Neuronal stem cell (in vitro differentiated cells): ENCODE results near the gene TXNDC11.

Experiments used
- DNase-seq: peaks from one replicate; pipeline ENCODE4 v3.0.0-alpha.2; 2013; ENCODE audit warnings: low spot score
- H2AFZ ChIP-seq: one replicate; pipeline ENCODE4 v1.6.1; 2013; ENCODE audit warnings: mild to moderate bottlenecking, low read length, inconsistent platforms
- H2AK5ac ChIP-seq: 2 replicates; pipeline ENCODE4 v1.6.1; 2013; ENCODE audit warnings: low read depth, mild to moderate bottlenecking, inconsistent platforms, low read length, moderate library complexity, mixed read lengths
- H2BK120ac ChIP-seq: 2 replicates; pipeline ENCODE4 v1.6.1; 2013; ENCODE audit warnings: low read depth, mild to moderate bottlenecking, inconsistent platforms, low read length, moderate library complexity, mixed read lengths
- H2BK12ac ChIP-seq: one replicate; pipeline ENCODE4 v1.6.1; 2013; ENCODE audit warnings: low read length, inconsistent platforms
- H2BK15ac ChIP-seq: 2 replicates; pipeline ENCODE4 v1.6.1; 2013; ENCODE audit warnings: mild to moderate bottlenecking, low read length, inconsistent platforms, mixed read lengths
- H2BK5ac ChIP-seq: one replicate; pipeline ENCODE4 v1.6.1; 2013; ENCODE audit warnings: inconsistent platforms, mild to moderate bottlenecking, low read length, moderate library complexity
- H3K14ac ChIP-seq: one replicate; pipeline ENCODE4 v1.6.1; 2013; ENCODE audit warnings: low read length, inconsistent platforms
- H3K18ac ChIP-seq: 2 replicates; pipeline ENCODE4 v1.6.1; 2013; ENCODE audit warnings: low read length, inconsistent platforms
- H3K23ac ChIP-seq: 2 replicates; pipeline ENCODE4 v1.6.1; 2013; ENCODE audit warnings: low read depth, mild to moderate bottlenecking, mixed read lengths, low read length, inconsistent platforms; ENCODE audit not compliant: poor library complexity
- H3K27ac ChIP-seq: replicated peaks from 3 replicates; pipeline ENCODE4 v1.5.1; 2013; ENCODE audit warnings: low read length, inconsistent platforms
- H3K27me3 ChIP-seq, 3 experiments: 2 replicates each; pipeline ENCODE4 v1.6.1; 2013; ENCODE audit warnings: low read length in 3 of 3, mild to moderate bottlenecking in 2 of 3, inconsistent platforms in 1 of 3, low read depth in 1 of 3, mixed read lengths in 1 of 3, moderate library complexity in 1 of 3; ENCODE audit not compliant: control insufficient read depth in 3 of 3, insufficient read depth in 3 of 3
- H3K36me3 ChIP-seq, 2 donors: replicated peaks in 1 of 2; 2 replicates each; pipeline ENCODE4 v1.6.1; 2013; ENCODE audit warnings: low read length in 2 of 2; ENCODE audit not compliant: control insufficient read depth in 2 of 2, insufficient read depth in 2 of 2
- H3K4ac ChIP-seq: 2 replicates; pipeline ENCODE4 v1.6.1; 2013; ENCODE audit warnings: inconsistent platforms, mild to moderate bottlenecking, low read length, moderate library complexity
- H3K4me1 ChIP-seq, 2 donors: 1 replicate in 1 of 2; 2 replicates in 1 of 2; pipeline ENCODE4 v1.6.1; 2013; ENCODE audit warnings: low read length in 2 of 2, low read depth in 1 of 2; ENCODE audit not compliant: control insufficient read depth in 2 of 2, insufficient read depth in 1 of 2
- H3K4me2 ChIP-seq: one replicate; pipeline ENCODE4 v1.6.1; 2013; ENCODE audit warnings: mild to moderate bottlenecking, low read length, inconsistent platforms; ENCODE audit not compliant: insufficient read depth, poor library complexity, severe bottlenecking
- H3K4me3 ChIP-seq, 2 donors: 2 replicates each; pipeline ENCODE4 v1.5.1; 2013; ENCODE audit warnings: low read length in 2 of 2, mild to moderate bottlenecking in 2 of 2, inconsistent platforms in 1 of 2, moderate library complexity in 1 of 2
- H3K79me1 ChIP-seq: one replicate; pipeline ENCODE4 v1.6.1; 2013; ENCODE audit warnings: low read depth, mild to moderate bottlenecking, inconsistent platforms, low read length, moderate library complexity
- H3K9ac ChIP-seq: one replicate; pipeline ENCODE4 v1.6.1; 2013; ENCODE audit warnings: mild to moderate bottlenecking, low read depth, low read length, inconsistent platforms; ENCODE audit not compliant: poor library complexity
- H3K9me3 ChIP-seq, 2 donors: replicated peaks in 1 of 2; 2 replicates each; pipeline versions ENCODE3 to v1.6.1; 2013; ENCODE audit warnings: low read length in 2 of 2, mild to moderate bottlenecking in 2 of 2, inconsistent platforms in 1 of 2, low read depth in 1 of 2, mixed read lengths in 1 of 2, moderate library complexity in 1 of 2; ENCODE audit not compliant: control insufficient read depth in 2 of 2, insufficient read depth in 1 of 2
- H4K8ac ChIP-seq: one replicate; pipeline ENCODE4 v1.6.1; 2013; ENCODE audit warnings: low read depth, mild to moderate bottlenecking, inconsistent platforms, low read length, moderate library complexity
- H4K91ac ChIP-seq: one replicate; pipeline ENCODE4 v1.6.1; 2013; ENCODE audit warnings: low read length, low read depth, mild to moderate bottlenecking, inconsistent platforms; ENCODE audit not compliant: poor library complexity
- WGBS, 2 donors: extraction: QIAGEN DNeasy Blood & Tissue Kit; methylation state at CpG; one replicate each; pipeline ENCODE4 v1.1.7; 2013; ENCODE audit warnings: missing lambda C conversion rate in 2 of 2, mixed read lengths in 1 of 2; ENCODE audit not compliant: insufficient read length in 2 of 2, insufficient replicate concordance in 1 of 2; ENCODE audit errors: extremely low coverage in 2 of 2; 5-methylcytosine and 5-hydroxymethylcytosine counted together

TXNDC11 gene

DNA sequence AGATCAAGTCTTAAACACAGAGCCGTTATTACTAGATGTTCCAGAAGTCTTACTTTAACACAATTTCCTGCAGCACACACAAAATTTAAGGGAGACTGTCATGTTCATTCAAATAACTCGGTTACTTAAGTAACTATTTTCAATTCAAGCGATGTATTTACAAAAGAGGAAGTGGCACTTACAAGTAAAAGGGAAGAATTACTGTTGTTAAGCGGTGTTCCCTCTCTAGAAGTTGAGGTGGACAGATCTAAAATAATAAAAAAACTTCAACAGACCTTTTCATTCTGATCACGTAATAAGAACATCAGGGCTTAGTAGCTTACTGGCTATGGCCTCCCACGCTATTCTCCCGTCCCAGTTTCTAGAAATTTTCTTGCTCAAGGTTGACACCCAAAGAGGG lies 26.2 kb upstream of the TXNDC11 start:
- Histone ChIP-seq H2BK5ac (no peak overlapping the region), H3K23ac (no peak overlapping the region), H2AK5ac (no peak overlapping the region), H3K27me3 (no peaks in the 10 kb centered on the region), H2BK12ac (no peak overlapping the region), H3K4ac (no peak overlapping the region), H4K91ac (no peak overlapping the region), H2BK15ac (no peak overlapping the region), H3K79me1 (no peaks in the 10 kb centered on the region), H3K4me1 (no peaks in the 10 kb centered on the region), H3K4me3 (no peak overlapping the region), H3K9ac (no peak overlapping the region), H3K14ac (no peak overlapping the region), H3K18ac (no peak overlapping the region), H3K27ac (no peak overlapping the region), H3K36me3 (peaks cover 30 to 95% of the 10 kb centered on the region in 2 donors), H2AFZ (no peak overlapping the region), H3K4me2 (no peak overlapping the region), H2BK120ac (no peak overlapping the region), H4K8ac (no peak overlapping the region), H3K9me3 (no peaks in the 10 kb centered on the region)
- no CpG with 5 or more reads among the region's 7 CpGs for WGBS, 2 donors
- DNase-seq, result no peak

DNA sequence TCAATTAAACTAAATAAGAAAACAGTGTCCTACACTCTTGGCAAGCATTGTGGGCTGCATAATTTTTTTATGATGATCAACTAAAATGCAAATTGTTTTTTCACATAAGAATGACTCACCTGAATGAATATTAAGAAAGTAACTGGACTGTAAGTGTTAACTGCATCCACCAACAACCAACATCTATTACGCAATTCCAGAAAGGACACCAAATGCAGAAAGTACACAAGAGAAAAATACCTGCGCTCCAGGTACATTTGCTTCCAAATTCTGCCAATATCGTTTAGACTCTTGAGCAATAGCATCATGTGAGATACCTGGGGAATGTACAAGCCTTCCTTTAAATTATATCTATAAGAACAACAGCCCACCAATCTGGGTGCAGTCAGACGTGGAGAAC lies 19.8 kb upstream of the TXNDC11 start:
- H2BK120ac ChIP-seq, result no peak overlapping the region
- H4K8ac ChIP-seq, result no peak overlapping the region
- H3K9ac ChIP-seq, result no peak overlapping the region
- no peak for DNase-seq
- no peak overlapping the region for H2BK12ac ChIP-seq
- H2BK15ac ChIP-seq, result no peak overlapping the region
- peaks cover 36 to 95% of the 10 kb centered on the region in 2 donors for H3K36me3 ChIP-seq
- no peaks in the 10 kb centered on the region for H3K79me1 ChIP-seq
- H4K91ac ChIP-seq, result no peak overlapping the region
- H3K14ac ChIP-seq, result no peak overlapping the region
- no peaks in the 10 kb centered on the region for H3K4me1 ChIP-seq
- no peak overlapping the region for H3K23ac ChIP-seq
- H3K27me3 ChIP-seq, result no peaks in the 10 kb centered on the region
- H3K4ac ChIP-seq, result no peak overlapping the region
- H3K4me2 ChIP-seq, result no peak overlapping the region
- H3K27ac ChIP-seq, result no peak overlapping the region
- no peak overlapping the region for H3K18ac ChIP-seq
- H3K4me3 ChIP-seq, result no peak overlapping the region
- WGBS, 2 donors, result no CpG with 5 or more reads among the region's 4 CpGs
- no peak overlapping the region for H2BK5ac ChIP-seq
- H2AFZ ChIP-seq, result no peak overlapping the region
- H2AK5ac ChIP-seq, result no peak overlapping the region
- H3K9me3 ChIP-seq, result no peaks in the 10 kb centered on the region

DNA sequence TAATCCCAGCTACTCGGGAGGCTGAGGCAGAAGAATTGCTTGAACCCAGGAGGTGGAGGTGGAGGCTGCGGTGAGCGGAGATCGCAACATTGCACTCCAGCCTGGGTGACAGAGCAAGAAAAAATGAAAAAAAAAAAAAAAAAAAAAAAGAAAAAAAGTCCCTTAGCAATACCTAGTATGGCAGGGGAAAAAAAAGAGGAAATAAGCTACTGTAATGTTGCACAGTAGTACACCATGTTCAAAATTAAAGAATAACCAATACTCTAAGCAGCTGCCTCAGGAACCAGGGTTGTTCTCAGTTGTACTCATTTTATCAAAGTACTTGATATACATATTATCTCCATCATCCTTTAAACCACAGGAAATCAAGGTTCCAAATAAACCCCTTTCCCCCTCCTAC lies 17.3 kb upstream of the TXNDC11 start:
- H3K18ac ChIP-seq, result no peak overlapping the region
- no peak overlapping the region for H3K27ac ChIP-seq
- no CpG with 5 or more reads among the region's 4 CpGs for WGBS, 2 donors
- no peak for DNase-seq
- no peak overlapping the region for H3K9ac ChIP-seq
- H3K79me1 ChIP-seq, result no peaks in the 10 kb centered on the region
- H2AK5ac ChIP-seq, result no peak overlapping the region
- H2BK12ac ChIP-seq, result no peak overlapping the region
- no peak overlapping the region for H3K4me3 ChIP-seq
- no peak overlapping the region for H3K4me2 ChIP-seq
- no peaks in the 10 kb centered on the region for H3K27me3 ChIP-seq
- H3K4me1 ChIP-seq, result no peaks in the 10 kb centered on the region
- H3K36me3 ChIP-seq, result peaks cover 39 to 92% of the 10 kb centered on the region in 2 donors
- no peak overlapping the region for H2BK120ac ChIP-seq
- H3K14ac ChIP-seq, result no peak overlapping the region
- no peak overlapping the region for H4K91ac ChIP-seq
- no peak overlapping the region for H2BK15ac ChIP-seq
- H3K4ac ChIP-seq, result no peak overlapping the region
- H3K23ac ChIP-seq, result no peak overlapping the region
- no peak overlapping the region for H4K8ac ChIP-seq
- H3K9me3 ChIP-seq, result no peaks in the 10 kb centered on the region
- no peak overlapping the region for H2AFZ ChIP-seq
- H2BK5ac ChIP-seq, result no peak overlapping the region

DNA sequence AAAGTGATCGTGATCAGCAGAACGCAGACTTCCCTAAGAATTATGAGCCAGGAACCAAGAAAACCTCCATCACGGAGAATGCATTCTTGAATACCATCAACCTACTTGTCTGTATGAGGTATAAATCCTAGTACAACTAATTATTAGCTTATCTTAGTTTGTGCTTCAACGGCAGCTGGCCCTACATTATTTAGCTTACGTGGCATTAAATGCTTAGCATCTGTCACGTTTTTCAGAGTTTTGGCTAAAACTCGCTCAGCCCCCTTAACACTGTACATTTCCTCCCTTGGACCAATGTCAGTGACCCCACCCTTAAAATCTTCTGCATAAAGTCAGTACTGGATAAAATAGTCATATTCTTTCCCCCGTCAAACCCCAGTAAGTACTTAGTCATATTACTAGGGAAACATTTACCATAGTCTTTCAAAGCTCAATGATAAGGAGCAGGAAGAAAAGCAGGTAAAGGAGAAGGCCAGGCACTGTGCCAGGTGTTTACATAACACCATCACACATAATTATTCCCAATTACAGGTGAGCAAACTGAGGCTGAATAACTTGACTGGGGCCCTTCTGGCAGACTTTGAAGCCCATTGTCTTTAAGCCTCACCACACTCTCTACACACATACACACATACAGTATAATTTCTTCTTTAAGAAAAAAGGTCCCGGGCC lies 16.6 kb upstream of the TXNDC11 start:
- H2BK120ac ChIP-seq, result no peak overlapping the region
- H2AK5ac ChIP-seq, result no peak overlapping the region
- H4K8ac ChIP-seq, result no peak overlapping the region
- no peak overlapping the region for H3K9ac ChIP-seq
- no peak overlapping the region for H3K4me2 ChIP-seq
- no peak overlapping the region for H2BK15ac ChIP-seq
- no peak overlapping the region for H3K4ac ChIP-seq
- H3K18ac ChIP-seq, result no peak overlapping the region
- no peak overlapping the region for H3K23ac ChIP-seq
- no peaks in the 10 kb centered on the region for H3K79me1 ChIP-seq
- H2AFZ ChIP-seq, result no peak overlapping the region
- no peaks in the 10 kb centered on the region for H3K27me3 ChIP-seq
- no peaks in the 10 kb centered on the region for H3K9me3 ChIP-seq
- H3K14ac ChIP-seq, result no peak overlapping the region
- no peak overlapping the region for H4K91ac ChIP-seq
- H2BK12ac ChIP-seq, result no peak overlapping the region
- no peaks in the 10 kb centered on the region for H3K4me1 ChIP-seq
- WGBS, 2 donors, result no CpG with 5 or more reads among the region's 9 CpGs
- no peak overlapping the region for H2BK5ac ChIP-seq
- DNase-seq, result no peak
- H3K27ac ChIP-seq, result no peak overlapping the region
- H3K36me3 ChIP-seq, result peaks cover 39 to 89% of the 10 kb centered on the region in 2 donors
- H3K4me3 ChIP-seq, result no peak overlapping the region
